HG02678 (cell line): ENCODE results near the gene CASZ1.

Experiments used
- ATAC-seq: cut with Tn5 transposase; IDR thresholded peaks from one replicate; pipeline ENCODE4 v1.9.1; 2021; ENCODE audit warnings: mild to moderate bottlenecking, moderate library complexity; ENCODE audit not compliant: unreplicated experiment

CASZ1 gene

DNA sequence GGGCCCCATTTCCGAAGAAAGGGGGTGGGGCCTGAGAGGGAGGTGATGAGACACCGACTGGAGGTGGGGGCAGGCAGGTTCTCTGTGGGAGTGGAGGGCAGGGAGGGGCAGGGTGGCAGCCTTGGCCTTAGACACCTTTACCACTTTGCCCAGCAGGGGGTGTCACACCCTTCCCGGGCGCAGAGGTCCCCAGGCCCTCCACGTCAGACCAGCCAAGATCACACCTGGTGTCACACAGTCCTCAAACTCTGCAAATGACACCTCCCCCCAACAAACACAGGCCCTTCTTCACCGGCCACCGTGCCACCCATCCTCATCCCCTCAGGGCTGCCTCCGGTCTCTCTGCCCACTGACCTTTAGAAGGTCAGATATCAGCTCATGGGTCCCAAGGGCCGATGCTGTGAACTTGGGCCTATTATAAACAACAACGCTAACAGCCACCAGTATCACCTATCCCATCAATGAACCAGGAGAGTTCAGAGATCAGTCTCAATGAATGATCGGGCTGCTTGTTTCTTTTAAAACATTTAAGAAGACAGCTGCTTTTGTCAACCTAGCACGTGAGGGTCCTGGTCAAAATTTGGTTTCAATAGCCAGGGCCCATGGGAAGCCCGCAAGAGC lies 103.9 kb downstream of the CASZ1 start:
- ATAC-seq = no peak

DNA sequence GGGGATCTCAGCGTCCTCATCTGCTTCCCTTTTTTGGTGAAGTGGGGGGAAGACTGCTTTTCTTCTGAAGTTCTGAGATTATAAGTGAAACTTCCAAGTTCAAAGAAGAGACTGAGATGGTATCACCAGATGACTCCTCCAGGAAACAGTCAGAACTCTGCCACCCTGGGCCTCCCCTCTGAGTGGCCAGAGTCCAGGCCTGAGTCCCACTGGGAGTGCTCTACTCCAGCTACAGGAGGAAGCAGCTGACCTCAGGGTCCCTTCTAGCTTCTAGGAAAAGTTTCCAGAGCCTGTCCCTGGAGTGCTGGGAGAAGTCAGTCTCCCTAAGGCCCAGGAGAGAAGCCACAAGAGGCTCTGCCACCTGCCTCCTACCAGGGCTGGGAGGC lies 104.7 kb downstream of the CASZ1 start:
- ATAC-seq = no peak

DNA sequence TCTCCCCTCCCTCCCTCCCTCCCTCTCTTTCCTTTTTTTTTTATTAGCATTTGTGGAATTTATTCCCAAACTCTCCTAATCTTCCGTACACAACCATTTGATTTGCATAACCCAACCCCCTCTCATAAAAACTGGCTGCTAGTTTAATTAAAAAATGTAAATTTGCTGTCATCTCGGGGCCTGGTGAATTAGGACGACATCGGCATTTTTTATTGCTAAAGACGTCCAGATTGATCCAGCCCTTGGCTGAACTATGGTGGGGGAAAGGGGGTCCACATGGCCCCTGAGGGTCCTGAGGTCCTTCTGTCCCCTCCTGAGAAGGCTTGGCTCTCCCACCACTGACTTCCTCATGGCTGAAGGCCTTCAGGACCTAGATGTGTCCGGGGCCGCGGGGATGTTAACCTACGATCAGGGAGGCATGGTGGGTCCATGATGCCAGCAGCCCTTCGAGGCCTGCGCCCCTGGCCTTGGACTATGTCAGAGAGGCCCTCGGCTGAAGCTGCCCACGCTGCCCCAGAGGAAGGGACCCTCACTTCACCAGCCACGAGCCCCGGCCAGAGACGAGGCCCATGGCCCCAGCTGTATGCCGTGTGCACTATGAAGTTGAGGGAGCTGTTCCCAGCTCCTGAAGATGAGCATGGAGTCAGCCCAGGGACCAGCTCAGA lies 105.2 kb downstream of the CASZ1 start:
- no peak for ATAC-seq

DNA sequence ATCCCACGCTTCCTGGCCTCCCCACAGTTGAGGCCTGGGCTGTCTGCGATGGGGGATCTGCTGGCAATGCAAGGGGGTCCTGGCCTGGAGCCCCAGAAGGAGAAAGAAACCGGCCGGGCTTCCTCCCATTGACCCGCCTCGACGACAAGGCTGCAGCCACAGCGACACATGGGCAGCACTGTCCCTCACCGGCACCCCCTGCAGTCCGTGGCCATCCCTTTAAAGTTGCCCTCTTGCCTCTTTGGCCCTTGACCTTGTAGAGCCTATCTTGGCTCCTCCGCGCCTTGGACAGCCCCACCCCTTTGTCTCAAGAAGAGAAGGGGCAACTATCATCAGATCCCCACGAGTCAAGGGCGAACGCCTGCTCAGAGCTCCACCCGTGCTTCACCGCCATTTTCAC lies 106.0 kb downstream of the CASZ1 start:
- no peak for ATAC-seq

DNA sequence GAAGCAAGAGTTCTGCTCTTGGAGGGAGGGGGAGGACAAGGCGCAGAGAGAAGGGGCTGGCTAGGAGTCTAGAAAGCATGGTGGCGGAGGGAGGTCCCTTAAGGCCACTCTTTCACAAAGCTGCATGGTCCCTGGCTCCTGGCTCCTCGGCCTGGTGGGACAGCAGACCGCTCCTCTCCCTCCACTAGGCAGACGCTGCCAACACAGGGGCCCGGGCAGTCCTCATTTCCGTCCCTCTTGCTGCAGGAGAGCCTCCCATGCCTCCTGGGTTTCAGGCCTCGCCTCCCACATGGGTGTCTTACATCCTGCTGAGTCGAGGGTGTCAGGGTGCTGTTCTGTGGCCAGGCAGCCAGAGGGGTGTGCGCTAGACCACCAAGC lies 108.0 kb downstream of the CASZ1 start:
- no peak for ATAC-seq

DNA sequence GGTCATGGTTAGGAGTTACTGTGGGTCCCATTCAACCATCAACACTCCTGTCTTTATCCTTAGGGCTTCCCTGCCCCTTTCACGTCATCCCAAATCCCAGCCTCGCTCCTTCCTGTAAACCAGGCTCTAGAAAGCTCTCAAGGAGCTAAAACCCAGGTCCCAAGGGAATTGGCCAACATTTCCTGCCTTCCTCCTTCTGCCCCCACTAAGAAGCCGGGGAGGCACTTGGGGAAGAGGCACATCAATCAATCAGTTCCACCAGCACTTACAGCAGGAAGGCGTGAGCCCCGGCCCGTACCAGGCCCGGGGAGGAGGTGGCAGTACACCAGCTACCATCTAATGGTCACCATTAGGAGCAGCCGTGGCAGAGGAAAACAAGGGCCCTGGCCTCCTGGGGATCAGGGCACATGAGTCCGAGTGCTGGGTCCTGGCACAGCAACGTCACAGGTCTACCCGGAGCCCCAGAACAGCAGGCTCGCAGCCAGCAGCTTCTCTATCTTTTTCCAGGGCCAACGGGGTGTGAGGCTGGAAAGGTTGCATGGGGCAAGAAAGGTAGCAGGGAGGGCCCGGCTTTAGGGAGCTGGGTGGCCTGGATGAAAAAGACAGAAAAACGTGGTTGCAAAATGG lies 108.6 kb downstream of the CASZ1 start:
- ATAC-seq = no peak

DNA sequence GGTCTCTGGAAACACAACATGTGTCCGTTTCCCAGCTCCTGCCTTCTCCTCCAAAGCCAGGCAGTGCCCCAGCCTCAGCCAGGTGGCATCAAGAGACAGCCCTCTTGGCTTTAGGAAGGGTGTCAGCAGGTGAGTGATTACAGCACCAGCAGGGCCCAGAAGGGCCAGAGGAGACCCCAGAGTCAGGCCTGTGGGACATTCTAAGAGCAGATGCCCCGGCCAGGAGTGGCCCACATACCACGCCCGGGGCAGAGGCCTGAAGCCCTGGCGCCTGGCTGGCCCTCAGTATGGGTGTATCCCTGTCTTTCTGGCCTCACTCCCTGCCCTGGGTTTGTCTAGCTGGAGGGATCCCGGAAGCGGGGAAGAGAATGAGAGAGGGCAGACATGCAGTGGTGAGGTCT lies 109.2 kb downstream of the CASZ1 start:
- no peak for ATAC-seq

DNA sequence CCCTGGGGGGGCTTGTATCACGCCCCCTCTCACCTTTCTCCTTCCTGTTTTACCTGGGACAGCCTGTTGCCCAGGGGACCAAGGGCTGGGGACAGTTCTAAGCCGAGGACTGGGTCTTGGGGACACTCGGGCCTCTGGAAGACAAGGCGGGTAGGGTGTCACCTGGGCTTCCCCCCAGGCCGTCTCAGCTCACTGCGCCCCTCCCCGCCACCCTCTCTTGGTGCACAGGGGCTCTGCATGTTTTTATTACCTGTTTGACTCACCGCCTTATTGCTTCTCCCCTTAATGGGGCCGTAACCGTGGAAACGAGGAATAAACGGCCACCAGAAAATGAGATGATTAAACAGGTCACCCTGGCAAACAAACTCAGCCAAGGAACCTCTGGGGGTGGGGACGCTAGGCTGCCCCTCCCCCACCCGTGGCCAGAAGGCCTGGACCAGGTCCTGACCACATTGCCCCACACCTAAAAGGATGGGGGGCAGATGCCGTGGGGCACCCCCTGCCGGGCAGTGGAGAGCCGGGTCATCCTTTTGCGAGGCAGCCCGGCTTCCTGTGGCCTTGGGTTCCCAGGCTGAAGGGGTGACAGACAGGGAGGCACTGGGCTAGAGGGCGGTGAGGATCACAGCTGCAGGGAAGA lies 109.9 kb downstream of the CASZ1 start:
- no peak for ATAC-seq

DNA sequence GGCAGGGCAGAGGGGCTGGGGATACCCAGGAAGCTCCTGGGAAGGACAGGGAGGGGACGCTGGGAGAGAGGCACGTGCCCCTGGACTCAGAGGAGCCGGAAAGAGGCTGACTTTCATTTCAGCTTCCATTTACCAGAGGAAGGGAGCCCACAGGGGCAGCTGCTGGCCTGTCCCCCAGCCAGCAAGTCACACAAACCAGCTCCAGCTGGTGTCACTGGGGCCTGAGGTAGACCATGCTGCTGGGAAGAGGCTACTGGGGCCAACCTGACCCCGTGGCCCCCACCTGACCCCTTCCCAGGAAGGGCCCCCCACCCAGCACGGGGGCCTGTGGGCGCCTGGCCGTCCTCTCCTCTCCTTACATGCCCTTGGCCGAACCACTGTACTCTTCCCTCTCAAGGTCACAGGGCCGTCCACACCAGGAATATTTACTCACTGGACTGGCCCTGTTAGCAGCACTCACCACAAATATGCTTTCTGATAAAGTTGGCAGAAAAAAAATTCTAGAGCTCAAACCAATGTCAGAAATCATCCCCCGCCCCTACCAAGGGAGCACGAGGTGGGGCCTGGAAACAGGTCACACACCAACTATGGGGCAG lies 110.5 kb downstream of the CASZ1 start:
- ATAC-seq = no peak

DNA sequence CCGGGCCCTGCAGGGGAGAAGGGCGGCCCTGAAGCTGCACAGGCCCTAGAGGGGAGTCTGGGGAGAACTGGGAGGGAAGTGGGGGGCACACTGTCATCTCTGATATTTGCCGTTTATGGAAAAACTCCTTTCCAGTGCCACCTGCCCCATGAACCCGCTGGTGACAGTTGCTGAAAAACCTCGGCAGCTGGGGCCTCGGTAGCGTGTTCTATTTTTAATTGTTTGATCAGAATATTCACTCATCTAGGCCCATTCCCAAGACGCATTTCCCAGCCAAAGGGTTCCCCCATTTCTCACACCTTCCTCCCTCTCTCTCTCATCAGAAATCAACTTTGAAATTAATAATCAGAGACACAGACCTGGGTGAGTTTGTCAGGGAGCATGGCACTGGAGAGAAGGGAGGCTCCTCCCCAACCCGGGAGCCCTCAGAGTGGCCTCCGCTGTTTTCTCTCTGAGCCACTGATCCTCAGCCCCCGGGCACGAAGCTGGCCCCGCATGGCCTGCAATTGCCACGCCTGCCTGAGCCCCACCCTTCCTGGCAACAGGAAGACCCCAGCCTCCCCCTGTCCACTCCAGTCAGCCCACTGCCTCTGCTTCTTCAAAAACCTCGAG lies 111.1 kb downstream of the CASZ1 start:
- no peak for ATAC-seq

DNA sequence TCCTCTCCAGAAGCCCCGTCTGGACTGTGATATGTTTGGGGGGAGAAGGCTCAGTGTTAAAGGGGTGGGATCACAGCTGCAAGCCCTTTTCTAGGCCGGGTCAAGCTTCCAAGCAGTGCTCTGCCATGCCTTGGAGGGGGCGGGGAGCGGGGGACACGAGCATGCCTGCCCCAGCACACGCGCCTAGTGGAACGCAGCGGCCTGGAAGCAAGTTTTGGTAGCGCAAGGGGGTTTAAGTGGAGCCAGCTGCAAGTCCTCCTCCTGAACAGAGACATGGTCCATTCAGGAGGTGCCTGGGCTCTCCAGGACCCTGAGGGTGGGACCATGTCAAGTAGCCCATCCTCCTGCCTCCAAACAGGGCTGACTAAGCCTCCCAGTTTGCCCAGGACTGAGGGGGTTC lies 112.2 kb downstream of the CASZ1 start:
- no peak for ATAC-seq

DNA sequence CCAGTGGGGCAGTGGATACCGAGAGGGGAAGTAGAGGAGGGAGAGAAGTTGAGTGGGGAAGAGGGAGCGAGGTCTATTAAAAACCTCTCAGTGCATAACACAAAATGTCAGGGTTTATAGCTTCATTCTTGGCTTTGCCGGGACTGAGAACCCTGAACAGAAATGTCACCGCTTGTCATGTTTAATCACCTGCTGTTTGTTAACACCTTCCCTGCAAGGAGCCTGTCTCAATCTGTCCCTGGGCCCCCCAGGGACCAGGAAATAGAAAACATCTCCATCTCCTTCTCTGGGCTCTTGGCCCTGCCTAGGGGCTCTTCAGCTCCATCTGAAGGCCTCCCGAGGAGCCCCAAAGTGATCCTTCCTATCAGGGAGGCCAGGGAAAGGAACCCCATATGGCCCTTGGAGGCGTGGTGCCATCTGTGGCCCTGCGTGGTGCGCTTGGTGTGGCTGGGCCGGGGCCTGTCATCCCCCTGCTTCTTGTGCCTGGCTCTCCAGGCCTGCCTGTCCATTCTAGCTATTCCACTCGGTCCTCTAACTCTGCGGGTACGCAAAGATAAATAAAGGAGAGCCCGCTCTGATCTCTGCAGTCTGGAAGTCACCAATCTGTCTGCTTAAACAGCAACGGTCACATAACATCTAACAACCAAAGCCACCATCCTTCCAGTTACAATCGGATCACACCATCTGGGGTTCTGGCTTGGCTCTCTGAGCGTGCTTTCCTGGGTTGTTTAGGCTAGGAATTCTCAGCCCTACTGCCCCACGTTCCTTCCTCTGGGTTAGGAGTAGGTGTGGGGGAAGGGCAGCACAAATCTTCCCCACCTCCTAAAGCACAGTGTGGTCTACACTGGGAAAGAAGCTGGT lies 113.8 kb downstream of the CASZ1 start:
- ATAC-seq = no peak

DNA sequence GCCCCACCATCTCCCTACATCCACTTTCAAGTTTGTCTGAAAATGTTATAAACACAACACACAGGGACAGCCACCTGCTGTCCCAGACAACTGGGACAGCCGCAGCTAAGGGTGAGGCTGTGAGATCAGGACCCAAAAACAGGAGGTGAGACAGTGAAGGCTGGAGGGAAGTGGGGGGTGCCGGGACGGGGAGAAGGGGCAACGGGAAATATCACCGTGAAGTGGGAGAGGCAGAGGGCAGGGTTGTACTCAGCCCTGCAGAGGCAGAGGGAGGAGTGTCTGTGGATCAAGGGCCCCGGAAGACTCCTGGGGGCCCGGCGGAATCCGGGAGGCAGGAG lies 114.4 kb downstream of the CASZ1 start:
- ATAC-seq = no peak

DNA sequence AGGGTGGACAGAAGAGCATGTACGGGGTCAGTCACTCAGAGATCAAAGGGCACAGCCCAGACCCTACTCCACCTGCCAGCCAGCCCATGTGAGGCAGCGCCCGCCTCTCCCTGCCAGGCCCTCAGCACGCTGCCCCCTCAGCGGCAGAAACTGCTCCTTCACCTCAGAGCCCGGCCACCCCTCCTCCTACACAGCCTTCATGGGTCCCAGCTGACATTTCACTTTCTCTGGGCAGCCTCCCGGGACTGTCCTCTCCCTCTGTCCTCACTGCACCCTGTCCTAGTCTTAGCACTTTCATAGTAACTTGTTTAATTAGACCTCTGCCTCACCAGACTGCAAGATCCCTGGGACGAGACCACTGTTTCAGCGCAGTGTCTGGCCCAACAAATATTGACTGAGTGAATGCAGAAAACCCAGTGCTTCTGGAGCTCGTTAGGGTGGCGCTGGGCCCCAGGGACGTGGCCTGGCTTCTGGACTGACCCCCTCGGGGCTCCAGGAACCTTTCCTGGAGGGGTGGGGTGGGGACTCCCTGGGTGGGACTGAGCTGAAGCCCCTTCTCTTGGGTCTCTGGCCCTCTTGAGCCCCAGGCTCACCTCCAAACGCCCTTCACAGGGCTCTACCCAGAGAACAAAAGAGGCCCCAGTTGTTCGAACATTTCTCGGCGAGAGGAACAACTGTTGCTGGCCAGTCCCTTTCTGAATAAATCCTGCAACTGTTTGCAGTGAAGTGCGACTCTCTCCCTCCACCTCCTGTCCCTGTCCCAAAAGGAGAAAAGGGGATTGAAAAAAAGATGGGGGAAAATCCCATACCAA lies 114.9 kb downstream of the CASZ1 start:
- ATAC-seq = no peak

DNA sequence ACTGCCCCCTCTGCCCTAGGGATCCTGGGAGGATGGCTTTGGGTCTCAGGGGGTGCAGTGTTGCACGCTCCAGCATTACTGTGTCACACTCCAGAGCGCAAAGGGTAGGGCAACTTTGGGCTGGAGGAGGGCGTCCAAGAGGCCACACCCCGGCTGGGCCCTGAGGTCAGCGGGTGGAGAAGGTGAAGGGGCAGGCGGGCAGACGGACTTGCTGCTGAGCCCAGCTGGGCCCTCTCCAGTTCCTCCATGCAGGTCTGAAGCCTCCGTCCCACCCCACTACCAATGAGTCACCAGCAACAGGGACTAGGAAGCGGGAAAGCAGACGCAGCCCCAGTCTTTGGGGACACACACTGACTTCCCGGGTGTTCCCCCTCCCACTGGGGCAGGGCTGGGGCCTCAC lies 116.0 kb downstream of the CASZ1 start:
- no peak for ATAC-seq

DNA sequence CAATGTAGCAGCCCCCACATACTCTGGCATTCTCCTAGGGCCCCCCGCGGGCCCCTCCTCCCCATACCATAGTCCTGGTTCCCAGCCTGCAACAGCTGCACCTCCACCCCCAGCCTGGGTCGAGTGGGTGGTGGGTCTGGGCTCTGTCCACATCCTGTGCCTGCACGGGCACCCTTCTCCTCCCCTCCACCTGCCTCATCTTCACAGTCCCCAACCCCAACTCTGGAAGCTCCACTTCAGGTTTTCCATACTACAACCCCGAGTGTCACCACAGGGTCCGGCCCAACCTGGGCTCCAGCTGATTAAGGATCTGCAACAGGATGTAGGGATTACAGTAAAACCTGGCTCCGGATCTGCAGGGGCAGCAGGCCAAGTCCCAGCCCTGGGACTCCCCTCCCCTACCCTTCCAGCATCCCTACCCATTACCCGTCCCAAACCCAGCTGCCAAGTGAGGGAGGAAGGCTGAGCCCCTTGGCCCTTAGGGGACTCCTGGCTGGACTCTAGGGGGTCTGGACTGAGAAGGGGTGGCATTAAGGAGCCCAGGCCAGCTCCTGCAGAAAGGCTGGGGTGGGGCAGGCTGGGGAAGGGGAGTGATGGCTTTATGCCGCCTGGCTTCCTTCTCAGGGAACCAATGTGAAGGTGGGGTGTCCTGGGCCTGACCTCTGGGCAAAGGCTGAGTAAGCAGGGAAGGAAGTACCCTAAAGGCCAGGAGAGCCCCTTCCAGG lies 116.8 kb downstream of the CASZ1 start:
- ATAC-seq = no peak

DNA sequence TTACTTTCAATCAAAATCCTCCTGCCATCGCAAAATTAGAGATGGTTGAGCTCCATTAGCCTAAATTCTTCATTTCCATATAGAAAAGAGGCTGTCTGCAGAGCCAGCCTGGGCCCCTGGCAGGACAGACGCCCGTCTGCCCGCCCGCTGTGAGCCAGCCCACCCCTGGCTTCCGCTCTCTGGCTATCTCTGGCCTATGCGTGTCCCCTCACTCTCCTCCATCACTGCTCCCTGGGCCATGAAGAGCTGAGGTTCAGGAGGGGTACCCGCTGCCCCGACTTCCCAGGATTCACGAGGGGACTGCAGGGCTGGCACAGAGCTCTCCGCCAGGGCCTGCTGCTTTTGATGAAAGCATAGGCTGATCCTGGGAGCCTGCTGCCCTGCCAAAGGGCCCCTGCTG lies 117.6 kb downstream of the CASZ1 start:
- no peak for ATAC-seq

DNA sequence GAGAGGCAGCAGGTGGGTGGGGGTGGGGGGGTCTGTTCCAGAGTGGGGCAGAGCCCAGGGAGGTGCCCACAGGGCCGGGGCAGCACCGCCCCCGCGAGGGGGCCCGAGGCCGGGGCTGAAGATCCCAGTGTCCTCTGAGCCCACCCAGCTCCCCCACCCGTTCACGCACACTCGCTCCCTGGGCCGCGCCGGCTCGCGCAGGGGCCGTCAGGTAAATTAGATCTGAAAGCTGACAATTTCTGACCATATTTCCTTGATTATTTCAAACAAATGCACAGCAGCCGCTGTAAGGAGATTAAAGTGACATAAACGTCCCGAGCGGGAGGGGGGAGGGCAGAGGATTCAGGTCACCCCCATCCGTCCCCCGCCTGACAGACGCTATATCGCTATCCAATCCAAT lies 118.0 kb downstream of the CASZ1 start:
- no peak for ATAC-seq
